ENCODE data around the gene GAPT. TPM values are rescaled to one million over a fixed set of nuclear protein-coding genes. Genes with fewer than 3 reads are reported as not detected.

Gene GAPT
- total RNA-seq: not detected in 2 replicates

DNA sequence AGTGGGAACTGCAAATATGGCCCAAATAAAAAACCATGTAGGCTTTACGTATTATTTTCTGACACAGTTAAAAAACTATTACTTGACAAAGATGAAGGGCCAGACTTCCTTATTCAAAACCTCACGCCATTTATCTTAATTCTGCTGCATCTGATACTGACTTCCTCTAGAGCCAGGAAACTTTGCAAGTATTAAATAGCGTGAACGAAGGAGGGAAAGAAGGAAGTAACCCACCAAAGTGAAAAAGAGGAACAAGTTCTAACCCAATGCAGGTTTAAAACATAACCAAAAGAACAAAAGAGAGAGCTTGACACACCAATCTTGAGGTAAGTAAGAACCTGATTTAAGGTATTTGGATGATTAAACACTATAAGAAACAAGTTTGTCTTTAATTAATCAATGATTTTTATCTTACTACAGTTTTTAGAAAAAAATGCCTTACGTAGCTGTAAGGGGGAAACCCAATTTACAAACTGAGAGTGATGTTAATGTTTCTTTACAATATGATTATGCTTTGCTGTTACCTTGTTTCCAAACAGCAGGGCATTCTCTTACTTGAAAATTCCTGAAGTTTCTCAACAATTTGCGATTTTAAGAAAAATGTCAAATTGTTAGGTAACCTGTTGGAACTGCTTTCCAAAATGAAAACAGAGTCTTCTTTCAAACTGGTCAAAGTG, at the start of gene GAPT:
TSS of gene GAPT (plus strand) at position 220 of the 677 bp plus-strand sequence. CDS start 3,102 bp downstream, outside the sequence.

DNA sequence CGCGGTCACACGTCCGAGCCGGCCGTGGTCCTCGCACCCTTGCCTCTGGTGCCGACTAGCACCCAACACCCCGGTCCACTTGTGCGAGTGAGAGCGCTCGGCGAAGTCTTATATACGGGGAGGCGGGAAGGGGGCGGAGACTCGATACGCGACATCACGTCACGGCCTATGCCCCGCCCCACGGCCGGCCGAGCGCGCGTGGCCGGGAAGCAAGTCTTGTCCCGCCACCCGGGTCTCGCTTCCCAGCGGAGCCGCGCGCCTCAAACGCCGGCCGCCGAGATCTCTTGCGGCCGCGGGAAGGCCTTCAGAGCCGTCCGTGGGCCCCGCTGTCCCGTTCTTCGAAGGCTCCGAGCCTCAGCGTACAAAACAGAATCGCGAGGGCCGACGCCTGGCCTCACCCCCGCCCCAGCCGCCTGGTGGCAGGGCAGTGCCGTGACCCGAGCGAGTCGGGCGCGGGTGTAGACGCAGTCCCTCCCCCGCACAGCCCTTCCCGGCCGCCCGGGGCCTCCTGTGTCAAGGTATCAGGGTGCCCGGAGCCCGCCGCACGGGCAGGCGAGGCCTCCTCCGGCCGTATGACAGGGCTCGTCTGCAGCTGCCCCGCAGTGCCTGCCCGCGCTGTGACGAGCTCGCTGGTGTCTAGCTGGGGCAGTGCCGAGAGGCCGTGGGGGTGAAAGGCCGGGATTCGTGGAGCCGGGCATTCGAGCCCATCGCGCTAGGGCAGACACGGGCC, 31.1 kb upstream of the GAPT start, which contains the start of gene PLK2:
TSS of gene PLK2 (minus strand) at position 85 of the 730 bp plus-strand sequence. CDS start 127 bp downstream, outside the sequence.

Other genes starting within 250 kb of the GAPT start
- gene PLK2, start 31.3 kb upstream of the GAPT start, total RNA-seq: 271 and 524 TPM in 2 replicates
- under 0.01 TPM in 1 of 2 replicates, not detected in the other for gene RAB3C, start 91.6 kb downstream of the GAPT start, total RNA-seq